Peyer's patch (tissue), 4 donors: ENCODE measurements around the gene FAM83E.

Experiments used
- POLR2A ChIP-seq, 2 donors: fragments of 450-650 bp; IDR thresholded peaks; one replicate each; pipeline ENCODE4 v1.5.1; 2017; ENCODE audit warnings: antibody characterized with exemption in 2 of 2, mild to moderate bottlenecking in 2 of 2, moderate library complexity in 2 of 2
- TF ChIP-seq, protein P1 (sequence below), 6 experiments: fragments of 450-650 bp in 4 of 6; fragments of 200-600 bp in 2 of 6; sonication (generic) in 1 of 6; IDR thresholded peaks; one replicate each; pipeline ENCODE4 v1.5.1; 2017 to 2019; ENCODE audit warnings: antibody characterized with exemption in 6 of 6, mild to moderate bottlenecking in 3 of 6, moderate library complexity in 1 of 6

DNA sequence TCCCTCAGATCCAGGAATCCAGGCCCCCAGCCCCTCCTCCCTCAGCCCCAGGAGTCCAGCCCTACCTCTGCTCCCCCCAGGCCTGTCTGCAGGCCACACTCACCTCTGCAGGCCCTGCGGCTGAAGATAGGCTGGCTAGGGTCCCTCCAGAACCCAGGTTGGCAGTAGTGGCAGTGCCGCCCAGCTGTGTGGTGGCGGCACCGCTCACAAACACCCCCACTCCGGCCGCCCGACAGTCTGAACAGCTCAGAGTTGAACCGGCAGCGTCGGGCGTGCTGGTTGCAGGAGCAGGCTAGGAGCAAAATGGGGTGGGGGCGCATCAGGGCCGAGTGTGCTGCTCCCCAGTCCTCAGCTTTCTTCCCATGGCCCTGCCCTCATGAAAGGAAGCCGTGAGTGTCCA lies 49.6 kb upstream of the FAM83E start:
- TF ChIP-seq, protein P1, sequence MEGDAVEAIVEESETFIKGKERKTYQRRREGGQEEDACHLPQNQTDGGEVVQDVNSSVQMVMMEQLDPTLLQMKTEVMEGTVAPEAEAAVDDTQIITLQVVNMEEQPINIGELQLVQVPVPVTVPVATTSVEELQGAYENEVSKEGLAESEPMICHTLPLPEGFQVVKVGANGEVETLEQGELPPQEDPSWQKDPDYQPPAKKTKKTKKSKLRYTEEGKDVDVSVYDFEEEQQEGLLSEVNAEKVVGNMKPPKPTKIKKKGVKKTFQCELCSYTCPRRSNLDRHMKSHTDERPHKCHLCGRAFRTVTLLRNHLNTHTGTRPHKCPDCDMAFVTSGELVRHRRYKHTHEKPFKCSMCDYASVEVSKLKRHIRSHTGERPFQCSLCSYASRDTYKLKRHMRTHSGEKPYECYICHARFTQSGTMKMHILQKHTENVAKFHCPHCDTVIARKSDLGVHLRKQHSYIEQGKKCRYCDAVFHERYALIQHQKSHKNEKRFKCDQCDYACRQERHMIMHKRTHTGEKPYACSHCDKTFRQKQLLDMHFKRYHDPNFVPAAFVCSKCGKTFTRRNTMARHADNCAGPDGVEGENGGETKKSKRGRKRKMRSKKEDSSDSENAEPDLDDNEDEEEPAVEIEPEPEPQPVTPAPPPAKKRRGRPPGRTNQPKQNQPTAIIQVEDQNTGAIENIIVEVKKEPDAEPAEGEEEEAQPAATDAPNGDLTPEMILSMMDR (IDR thresholded peaks at IDR 0.05), result no peak
- no peak for TF ChIP-seq POLR2A (IDR thresholded peaks at IDR 0.05)
